Duodenal mucosa (tissue), 2 donors: ENCODE measurements around the gene ELMO3.

Experiments
- H3K27ac ChIP-seq: one replicate; pipeline ENCODE4 v1.7.0; 2013; ENCODE audit warnings: low read depth, low read length
- H3K27me3 ChIP-seq, 2 donors: one replicate each; pipeline ENCODE4 v1.7.0; 2013; ENCODE audit warnings: low read length in 2 of 2, control low read depth in 1 of 2; ENCODE audit not compliant: insufficient read depth in 2 of 2, control insufficient read depth in 1 of 2
- H3K36me3 ChIP-seq, 2 donors: one replicate each; pipeline ENCODE4 v1.7.0; 2013; ENCODE audit warnings: low read length in 2 of 2, control low read depth in 1 of 2; ENCODE audit not compliant: insufficient read depth in 2 of 2, control insufficient read depth in 1 of 2
- H3K4me1 ChIP-seq, 2 donors: one replicate each; pipeline ENCODE4 v1.7.0; 2013; ENCODE audit warnings: low read length in 2 of 2, control low read depth in 1 of 2; ENCODE audit not compliant: insufficient read depth in 2 of 2, control insufficient read depth in 1 of 2
- H3K4me3 ChIP-seq, 2 donors: one replicate each; pipeline ENCODE4 v1.7.0; 2013; ENCODE audit warnings: low read length in 2 of 2, low read depth in 1 of 2
- H3K9ac ChIP-seq, 2 donors: one replicate each; pipeline ENCODE4 v1.7.0; 2013; ENCODE audit warnings: low read length in 2 of 2, low read depth in 1 of 2
- H3K9me3 ChIP-seq, 2 donors: one replicate each; pipeline ENCODE4 v1.7.0; 2013; ENCODE audit warnings: low read length in 2 of 2, control low read depth in 1 of 2; ENCODE audit not compliant: control insufficient read depth in 1 of 2

The ELMO3 gene, protein sequence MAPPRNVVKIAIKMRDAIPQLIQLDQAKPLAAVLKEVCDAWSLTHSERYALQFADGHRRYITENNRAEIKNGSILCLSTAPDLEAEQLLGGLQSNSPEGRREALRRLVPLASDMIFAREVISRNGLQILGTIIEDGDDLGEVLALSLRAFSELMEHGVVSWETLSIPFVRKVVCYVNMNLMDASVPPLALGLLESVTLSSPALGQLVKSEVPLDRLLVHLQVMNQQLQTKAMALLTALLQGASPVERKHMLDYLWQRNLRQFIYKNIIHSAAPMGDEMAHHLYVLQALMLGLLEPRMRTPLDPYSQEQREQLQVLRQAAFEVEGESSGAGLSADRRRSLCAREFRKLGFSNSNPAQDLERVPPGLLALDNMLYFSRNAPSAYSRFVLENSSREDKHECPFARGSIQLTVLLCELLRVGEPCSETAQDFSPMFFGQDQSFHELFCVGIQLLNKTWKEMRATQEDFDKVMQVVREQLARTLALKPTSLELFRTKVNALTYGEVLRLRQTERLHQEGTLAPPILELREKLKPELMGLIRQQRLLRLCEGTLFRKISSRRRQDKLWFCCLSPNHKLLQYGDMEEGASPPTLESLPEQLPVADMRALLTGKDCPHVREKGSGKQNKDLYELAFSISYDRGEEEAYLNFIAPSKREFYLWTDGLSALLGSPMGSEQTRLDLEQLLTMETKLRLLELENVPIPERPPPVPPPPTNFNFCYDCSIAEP

DNA sequence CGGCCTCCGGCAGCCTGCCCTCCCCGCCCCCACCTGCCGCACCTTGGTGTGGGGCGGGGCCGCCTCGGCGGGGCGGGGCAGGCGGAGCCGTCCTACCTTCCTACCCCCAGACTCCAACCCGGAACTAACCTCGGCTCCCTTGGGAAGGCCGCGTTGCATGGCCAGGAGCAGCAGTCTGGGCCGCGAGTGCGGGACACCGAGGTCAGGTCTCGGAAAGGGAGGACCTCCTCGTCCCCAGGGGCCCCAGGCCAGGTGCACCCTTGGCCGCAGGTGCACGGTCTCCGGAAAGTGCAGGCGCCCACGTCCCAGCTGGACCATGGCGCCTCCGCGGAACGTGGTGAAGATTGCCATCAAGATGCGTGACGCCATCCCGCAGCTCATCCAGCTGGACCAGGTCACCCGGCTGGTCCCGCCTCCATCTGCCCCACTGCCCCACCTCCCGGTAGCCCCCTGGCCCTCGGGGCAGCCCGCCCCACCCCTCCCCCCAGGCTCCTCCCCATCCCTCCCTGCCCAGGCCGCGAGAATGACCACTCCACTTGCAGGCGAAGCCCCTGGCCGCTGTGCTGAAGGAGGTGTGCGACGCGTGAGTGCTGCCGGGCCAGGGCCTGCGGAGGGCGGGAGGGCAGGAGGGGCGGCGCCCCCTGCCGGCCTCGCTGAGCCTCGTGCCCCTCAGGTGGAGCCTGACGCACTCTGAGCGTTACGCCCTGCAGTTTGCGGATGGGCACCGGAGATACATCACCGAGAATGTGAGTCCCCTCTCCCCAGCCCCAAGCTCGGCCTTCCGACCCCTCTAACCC, at the start of gene ELMO3:
Gene ELMO3, plus strand, starts transcription at position 121 of the 797 bp plus-strand sequence. Its CDS starts 196 bp downstream, at position 317.
- H3K36me3 ChIP-seq: peaks cover 45 to 82% of the 10 kb centered on the region in 2 donors
- H3K9ac ChIP-seq: peak within 1 kb of the TSS; percentile 50 to 82

DNA sequence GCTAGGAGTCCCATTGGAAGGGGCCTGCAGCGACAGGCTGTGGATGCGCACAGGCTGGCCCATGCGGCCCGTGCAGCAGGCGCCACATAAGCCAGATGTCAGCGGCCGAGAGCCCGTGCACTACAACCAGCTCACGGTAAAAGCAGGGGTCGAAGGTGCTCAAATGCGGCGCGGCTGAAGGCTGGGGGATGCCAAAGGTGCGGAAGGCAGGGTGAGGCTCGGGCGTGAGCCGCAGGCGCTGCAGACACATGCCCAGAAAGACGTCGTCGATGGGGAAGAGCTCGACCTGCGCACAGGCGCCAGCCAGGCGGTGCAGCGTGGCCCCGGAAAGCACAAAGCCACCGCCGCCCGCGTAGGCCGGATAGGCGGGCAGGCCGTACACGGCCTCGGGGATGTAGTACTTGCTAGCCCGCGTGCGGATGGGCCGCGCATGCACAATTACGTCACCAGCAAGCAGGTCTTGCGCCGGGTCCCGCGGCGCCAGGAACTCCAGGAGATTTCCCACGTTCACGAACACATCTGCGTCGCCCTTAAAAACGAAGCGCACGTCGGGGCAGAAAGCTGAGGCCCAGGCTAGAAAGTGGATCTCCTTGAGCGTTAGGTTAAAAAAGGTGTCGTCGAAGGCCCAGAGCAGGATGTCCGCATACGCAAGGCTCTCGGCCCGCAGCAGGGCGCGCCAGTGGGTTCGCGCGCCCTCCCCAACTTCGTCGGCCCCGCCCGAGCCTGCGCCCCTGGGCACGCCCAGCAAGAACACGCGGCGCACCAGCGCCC, 49.5 kb upstream of the ELMO3 start:
- Histone ChIP-seq H3K27ac (no peak overlapping the region), H3K27me3 (no peaks in the 10 kb centered on the region), H3K4me3 (no peak overlapping the region), H3K9ac (no peak overlapping the region), H3K9me3 (no peaks in the 10 kb centered on the region), H3K36me3 (peaks cover 11 to 43% of the 10 kb centered on the region in 2 donors), H3K4me1 (peaks cover 0 to 10% of the 10 kb centered on the region in 2 donors)

More for the DNA sequence above, at the start of gene ELMO3:
- H3K4me3 ChIP-seq: peak within 1 kb of the TSS; percentile 53 to 73
- H3K4me1 ChIP-seq: peaks cover 14 to 26% of the 10 kb centered on the region in 2 donors
- H3K27me3 ChIP-seq: no peaks in the 10 kb centered on the region
- peak within 1 kb of the TSS; percentile 85 for H3K27ac ChIP-seq
- no peaks in the 10 kb centered on the region for H3K9me3 ChIP-seq

DNA sequence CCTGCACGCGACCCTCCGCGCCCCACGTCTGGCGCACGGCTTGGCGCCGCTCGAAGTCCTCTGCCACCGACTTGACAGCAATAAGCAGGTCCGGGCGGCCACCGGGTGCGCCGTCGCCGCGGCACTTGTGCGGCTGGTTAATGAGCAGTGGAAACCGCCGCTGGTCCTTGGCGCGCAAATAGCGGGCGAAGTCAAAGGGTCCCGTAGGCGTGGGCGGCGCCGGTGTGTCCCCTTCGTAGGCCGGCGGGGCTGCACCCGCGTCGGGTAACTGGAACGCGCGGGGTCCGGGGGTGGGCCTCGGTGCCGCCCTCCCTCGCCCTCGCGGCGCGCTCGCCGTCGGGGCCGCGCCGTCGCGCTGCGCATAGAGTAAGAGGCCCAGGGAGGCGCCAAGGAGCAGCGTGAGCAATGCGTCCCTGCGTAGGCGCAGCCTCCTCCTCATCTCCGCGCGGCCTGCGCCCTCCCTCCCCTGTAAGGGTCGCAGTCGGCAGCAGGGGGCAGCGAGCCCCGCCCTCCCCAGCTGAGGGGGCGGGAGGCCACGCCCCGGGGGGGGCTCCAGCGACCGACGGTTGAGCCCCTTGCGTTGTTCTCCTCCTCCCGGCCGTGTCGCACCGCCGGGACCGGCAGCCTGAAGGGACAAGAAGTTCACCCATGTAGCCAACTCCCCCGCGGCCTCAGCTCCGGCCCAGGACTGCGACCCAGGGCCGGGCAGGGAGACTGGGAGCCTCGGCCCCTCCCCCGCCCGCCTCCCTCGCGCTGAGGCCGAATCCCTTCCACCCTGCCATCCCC, 48.7 kb upstream of the ELMO3 start:
- Histone ChIP-seq H3K4me1 (peaks cover 0 to 13% of the 10 kb centered on the region in 2 donors), H3K36me3 (peaks cover 6 to 35% of the 10 kb centered on the region in 2 donors), H3K27me3 (no peaks in the 10 kb centered on the region), H3K9ac (peak overlapping the region; percentile 51 to 58), H3K27ac (peak overlapping the region; percentile 51), H3K4me3 (peak overlapping the region; percentile 59 to 73), H3K9me3 (no peaks in the 10 kb centered on the region)

DNA sequence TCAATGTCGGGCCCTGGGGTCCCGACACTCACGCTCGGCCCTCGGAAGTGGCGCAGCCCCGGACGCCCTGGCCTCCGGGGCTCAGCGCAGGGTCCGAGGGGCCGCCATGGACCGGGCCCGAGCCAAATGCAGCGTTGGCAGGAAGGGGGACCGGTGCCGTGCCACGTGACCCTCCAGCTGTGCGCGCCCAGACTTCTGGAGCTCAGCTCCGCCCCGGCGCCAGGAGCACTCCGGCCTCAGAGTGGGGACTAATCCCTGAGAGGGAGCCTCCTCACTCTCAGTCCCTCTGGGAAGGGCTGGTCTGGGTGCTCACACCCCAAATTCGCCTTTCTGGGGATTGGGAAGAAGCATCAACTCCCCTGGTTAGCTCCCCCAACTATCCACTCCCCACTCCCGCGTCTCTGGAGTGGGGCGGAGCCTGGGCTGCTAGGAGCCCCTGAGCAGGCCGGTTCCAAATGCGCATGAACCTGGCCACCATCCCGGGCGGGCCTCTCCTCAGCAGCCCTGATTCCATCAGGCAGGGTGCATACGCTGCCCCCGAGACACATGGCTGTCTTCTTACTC, 48.0 kb upstream of the ELMO3 start, which contains the start of gene B3GNT9:
Gene B3GNT9, minus strand, starts transcription at position 166 of the 564 bp plus-strand sequence. CDS start 513 bp downstream, outside the sequence.
- H3K36me3 ChIP-seq: peaks cover 4 to 30% of the 10 kb centered on the region in 2 donors
- peaks cover 6 to 18% of the 10 kb centered on the region in 2 donors for H3K4me1 ChIP-seq
- H3K9me3 ChIP-seq: no peaks in the 10 kb centered on the region
- peak within 1 kb of the TSS; percentile 59 to 73 for H3K4me3 ChIP-seq
- H3K27ac ChIP-seq: peak within 1 kb of the TSS; percentile 51
- peak within 1 kb of the TSS; percentile 51 to 58 for H3K9ac ChIP-seq
- H3K27me3 ChIP-seq: no peaks in the 10 kb centered on the region

DNA sequence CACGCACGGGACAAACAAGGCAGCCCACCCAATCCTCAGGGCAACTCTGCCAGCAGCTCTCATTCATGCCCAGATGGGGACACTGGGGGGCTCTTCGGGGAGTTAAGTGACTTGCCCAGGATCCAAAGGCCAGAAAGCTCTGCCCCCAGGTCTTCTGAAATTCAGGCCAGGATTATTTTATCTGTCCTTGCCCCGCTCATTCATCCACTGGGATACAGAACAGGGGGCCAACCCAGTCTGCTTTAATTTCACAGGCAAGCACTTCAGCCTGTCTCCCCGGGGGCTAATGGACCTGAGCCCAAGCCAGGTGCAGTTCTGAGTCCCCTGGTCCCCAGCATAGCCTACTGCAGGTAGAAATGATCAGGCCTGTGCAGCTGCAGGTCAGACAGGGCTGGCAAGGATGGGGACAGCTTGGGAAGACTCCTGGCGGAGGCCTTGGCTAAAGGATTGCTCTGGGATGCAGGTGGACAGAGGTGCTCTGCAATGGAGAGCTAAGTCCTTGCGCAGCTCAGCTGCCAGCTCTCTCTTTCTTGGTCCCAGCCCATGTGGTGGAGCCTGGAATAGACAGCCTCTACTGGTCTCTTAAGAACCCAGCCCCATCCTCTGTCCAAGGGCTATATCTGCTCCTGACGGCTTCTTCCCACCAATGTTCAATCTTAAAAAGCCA, 47.4 kb upstream of the ELMO3 start:
- H3K27ac ChIP-seq: no peak overlapping the region
- H3K4me1 ChIP-seq: peaks cover 12 to 25% of the 10 kb centered on the region in 2 donors
- H3K9me3 ChIP-seq: no peaks in the 10 kb centered on the region
- H3K4me3 ChIP-seq: peak overlapping the region; percentile 59 to 73
- H3K9ac ChIP-seq: peak overlapping the region; percentile 38 to 58
- H3K36me3 ChIP-seq: peaks cover 3 to 23% of the 10 kb centered on the region in 2 donors
- H3K27me3 ChIP-seq: no peaks in the 10 kb centered on the region

DNA sequence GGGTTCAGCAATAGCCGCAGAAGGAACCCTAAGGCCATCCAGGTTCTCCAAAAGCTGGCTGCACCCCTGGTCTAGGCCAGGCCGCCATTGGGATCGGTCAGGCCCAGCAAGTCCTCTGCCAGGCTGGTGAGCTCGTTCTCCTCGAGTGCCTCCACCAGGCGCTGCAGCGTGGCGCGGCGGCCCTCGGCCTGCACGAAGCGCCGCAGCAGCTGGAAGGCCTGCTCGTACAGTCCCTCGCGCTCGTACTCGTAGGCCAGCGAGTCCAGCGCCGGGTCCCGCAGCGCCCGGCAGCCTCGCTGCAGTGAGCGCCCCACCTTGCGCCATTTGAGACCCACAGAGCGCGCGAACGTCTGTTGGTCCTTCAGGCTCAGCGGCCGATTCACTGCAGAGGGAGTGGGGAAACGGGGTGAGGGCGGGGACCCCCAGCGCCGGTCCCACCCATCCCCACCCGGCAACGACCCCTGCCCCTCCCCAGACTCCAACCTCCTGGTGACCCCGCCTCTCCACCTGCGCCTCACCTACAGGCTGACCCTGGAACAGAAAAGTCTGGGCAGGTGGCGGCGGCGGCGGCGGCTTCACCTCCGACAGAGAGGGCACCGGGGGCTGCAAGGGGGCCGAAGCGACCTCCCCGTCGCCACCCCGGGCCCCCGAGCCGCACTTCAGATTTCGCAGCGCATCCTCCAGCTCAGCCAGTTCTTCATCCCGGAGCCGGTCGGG, 44.2 kb upstream of the ELMO3 start:
- Histone ChIP-seq H3K27ac (no peak overlapping the region), H3K9ac (no peak overlapping the region), H3K27me3 (no peaks in the 10 kb centered on the region), H3K9me3 (no peaks in the 10 kb centered on the region), H3K4me1 (peaks cover 30 to 46% of the 10 kb centered on the region in 2 donors), H3K4me3 (peak overlapping the region; percentile 21 to 29), H3K36me3 (no peaks in the 10 kb centered on the region)

DNA sequence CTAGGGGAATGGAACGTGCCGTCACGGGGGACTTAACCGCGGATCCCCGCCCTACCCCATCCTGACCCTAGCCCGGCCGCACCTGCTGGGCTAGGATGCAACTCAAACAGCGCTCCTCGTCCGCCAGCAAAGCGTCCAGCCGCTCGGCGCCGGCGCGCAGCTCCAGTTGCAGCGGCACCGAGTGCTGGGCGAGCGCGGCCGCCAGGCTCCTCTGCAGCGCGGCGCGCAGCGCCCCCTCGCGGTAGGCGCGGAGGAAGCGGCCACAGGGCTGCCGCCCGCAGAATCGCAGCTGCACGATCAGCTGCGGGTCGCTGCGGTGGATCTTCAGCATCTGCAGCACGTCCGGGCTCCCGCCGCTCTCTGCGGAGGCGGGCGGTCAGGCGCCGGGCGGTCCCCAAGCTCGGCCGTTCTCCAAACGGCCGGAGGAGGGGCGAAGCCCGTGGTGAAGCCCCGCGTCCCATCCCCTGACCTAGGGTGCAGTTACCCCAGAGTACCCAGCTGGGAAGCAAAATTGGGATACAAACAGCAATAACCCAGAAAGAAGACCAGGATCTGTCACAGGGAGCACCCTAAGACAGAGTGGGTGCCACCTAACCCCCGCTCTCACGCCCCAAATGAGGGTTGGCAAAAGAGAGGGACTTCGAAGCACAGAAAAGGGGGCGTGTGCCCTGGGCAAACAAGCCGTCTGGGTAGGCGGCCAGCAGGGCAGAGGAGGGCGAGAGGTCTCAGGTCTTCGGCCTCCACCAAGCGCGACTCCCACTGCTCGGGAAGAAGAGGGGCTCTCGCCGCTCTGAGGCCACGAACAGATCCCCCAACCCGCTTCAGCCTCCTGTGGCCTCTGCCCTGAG, 43.4 kb upstream of the ELMO3 start:
- Histone ChIP-seq H3K27ac (no peak overlapping the region), H3K36me3 (no peaks in the 10 kb centered on the region), H3K27me3 (no peaks in the 10 kb centered on the region), H3K4me1 (peaks cover 30 to 47% of the 10 kb centered on the region in 2 donors), H3K9ac (no peak overlapping the region), H3K9me3 (no peaks in the 10 kb centered on the region), H3K4me3 (peak overlapping the region; percentile 28 to 29)
